ENCODE measurements around the gene CBL.
A peak's percentile ranks its signal among the peaks of the same experiment; 100 is the strongest.

CBL gene

DNA sequence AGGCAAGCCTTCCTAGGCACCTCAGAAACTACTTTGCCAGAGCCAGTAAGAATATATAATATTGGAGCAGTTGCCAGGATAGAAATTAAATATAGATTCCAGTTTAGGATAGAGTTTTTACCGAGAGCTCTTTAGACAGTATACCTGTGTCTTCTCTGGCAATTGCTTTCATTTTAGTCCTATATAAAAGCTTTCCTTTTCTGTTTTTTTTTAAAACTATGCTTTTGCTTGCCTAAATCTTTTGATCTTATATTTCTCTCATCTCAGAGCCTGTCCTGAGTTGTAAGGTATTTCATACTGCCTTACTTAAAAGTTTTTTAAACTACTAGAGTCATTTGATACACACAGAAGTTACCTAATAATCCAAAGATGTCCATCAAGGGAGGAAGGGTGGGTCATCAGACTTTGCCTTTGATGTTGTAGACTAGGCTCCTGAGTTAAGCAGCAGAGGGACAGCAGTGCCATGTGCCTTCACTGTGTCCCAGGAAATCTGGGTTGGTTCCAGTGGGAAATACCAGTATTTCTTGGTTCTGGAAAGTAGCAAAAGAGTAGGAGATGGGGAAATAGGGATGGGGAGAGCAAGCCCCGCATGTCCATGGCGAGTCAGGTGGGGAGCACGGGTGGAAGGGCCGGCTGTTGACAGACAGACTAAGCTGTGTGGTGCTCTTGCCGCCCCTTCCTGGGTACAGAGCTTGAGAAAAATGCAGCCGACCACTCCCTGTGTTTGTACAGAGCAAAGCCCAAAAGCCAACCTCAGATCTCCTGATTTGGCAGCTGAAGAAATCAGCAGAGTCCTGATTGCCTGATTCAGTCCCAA is 99.6 kb downstream of the CBL start:
- Histone ChIP-seq H3K27ac (ENCODE audit: low read length) (no peak overlapping the region), H2AFZ (ENCODE audit: low read depth, low read length) (no peak overlapping the region), H3K9ac (ENCODE audit: low read depth, low read length) (no peak overlapping the region), H3K4me1 (ENCODE audit: insufficient read depth, low read length) (no peaks in the 10 kb centered on the region), H3K4me3 (ENCODE audit: low read depth in 1 of 2, low read length in 2 of 2) (no peak overlapping the region), H3K4me2 (ENCODE audit: insufficient read depth, low read length) (no peak overlapping the region), H3K36me3 (ENCODE audit: insufficient read depth, low read length) (peaks cover 45% of the 10 kb centered on the region), H4K20me1 (ENCODE audit: insufficient read depth, low read length) (no peaks in the 10 kb centered on the region), H3K27me3 (ENCODE audit: insufficient read depth, low read length, poor library complexity) (no peaks in the 10 kb centered on the region), H3K9me3 (ENCODE audit: insufficient read depth, low read length, severe bottlenecking) (no peaks in the 10 kb centered on the region), H3K79me2 (ENCODE audit: insufficient read depth, low read length) (no peaks in the 10 kb centered on the region)
- ATAC-seq (ENCODE audit: insufficient read depth, low read depth): 0 out of 3 replicates have a peak, but pooled peaks have one; percentile 11
- TF ChIP-seq, protein P1, sequence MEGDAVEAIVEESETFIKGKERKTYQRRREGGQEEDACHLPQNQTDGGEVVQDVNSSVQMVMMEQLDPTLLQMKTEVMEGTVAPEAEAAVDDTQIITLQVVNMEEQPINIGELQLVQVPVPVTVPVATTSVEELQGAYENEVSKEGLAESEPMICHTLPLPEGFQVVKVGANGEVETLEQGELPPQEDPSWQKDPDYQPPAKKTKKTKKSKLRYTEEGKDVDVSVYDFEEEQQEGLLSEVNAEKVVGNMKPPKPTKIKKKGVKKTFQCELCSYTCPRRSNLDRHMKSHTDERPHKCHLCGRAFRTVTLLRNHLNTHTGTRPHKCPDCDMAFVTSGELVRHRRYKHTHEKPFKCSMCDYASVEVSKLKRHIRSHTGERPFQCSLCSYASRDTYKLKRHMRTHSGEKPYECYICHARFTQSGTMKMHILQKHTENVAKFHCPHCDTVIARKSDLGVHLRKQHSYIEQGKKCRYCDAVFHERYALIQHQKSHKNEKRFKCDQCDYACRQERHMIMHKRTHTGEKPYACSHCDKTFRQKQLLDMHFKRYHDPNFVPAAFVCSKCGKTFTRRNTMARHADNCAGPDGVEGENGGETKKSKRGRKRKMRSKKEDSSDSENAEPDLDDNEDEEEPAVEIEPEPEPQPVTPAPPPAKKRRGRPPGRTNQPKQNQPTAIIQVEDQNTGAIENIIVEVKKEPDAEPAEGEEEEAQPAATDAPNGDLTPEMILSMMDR (IDR thresholded peaks at IDR 0.05; ENCODE audit: borderline replicate concordance, extremely low read depth, low read length, poor library complexity, severe bottlenecking): no peak
- TF ChIP-seq EZH2 (IDR thresholded peaks at IDR 0.05; ENCODE audit: borderline replicate concordance, low read depth, low read length, severe bottlenecking): no peak
- DNase-seq: no peak

DNA sequence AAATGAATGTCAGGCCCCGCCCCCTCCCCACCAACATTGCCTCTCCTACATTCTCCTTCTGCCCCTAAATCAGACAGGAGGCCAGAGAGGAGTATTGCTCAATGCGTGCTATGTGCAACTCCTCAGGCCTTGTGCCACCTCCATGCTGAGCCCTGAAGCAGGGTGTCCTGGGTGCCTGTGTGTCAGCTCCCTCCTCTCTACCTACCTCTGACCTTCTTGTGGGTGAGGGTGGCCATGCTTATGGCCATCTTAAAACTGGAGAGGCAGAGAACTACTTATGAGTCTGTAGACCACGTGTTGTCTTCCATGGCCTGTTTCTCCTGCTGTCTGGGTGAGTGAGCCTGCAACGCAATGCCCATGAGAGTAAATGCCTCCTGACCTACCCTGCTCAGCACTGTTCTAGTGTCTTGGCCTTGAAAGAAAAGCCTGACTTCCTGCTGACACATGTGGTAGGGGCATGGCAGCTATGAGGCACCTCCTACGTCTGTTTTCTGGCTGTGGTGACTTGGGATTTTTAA is 100.3 kb downstream of the CBL start:
- Histone ChIP-seq H3K27me3 (ENCODE audit: insufficient read depth, low read length, poor library complexity) (no peaks in the 10 kb centered on the region), H4K20me1 (ENCODE audit: insufficient read depth, low read length) (no peaks in the 10 kb centered on the region), H2AFZ (ENCODE audit: low read depth, low read length) (no peak overlapping the region), H3K9me3 (ENCODE audit: insufficient read depth, low read length, severe bottlenecking) (no peaks in the 10 kb centered on the region), H3K27ac (ENCODE audit: low read length) (no peak overlapping the region), H3K4me2 (ENCODE audit: insufficient read depth, low read length) (no peak overlapping the region), H3K79me2 (ENCODE audit: insufficient read depth, low read length) (no peaks in the 10 kb centered on the region), H3K36me3 (ENCODE audit: insufficient read depth, low read length) (peaks cover 38% of the 10 kb centered on the region), H3K9ac (ENCODE audit: low read depth, low read length) (no peak overlapping the region), H3K4me1 (ENCODE audit: insufficient read depth, low read length) (no peaks in the 10 kb centered on the region), H3K4me3 (ENCODE audit: low read depth in 1 of 2, low read length in 2 of 2) (no peak overlapping the region)
- TF ChIP-seq, protein P1 (IDR thresholded peaks at IDR 0.05; ENCODE audit: borderline replicate concordance, extremely low read depth, low read length, poor library complexity, severe bottlenecking): no peak
- TF ChIP-seq EZH2 (IDR thresholded peaks at IDR 0.05; ENCODE audit: borderline replicate concordance, low read depth, low read length, severe bottlenecking): no peak
- no peak for DNase-seq
- ATAC-seq (ENCODE audit: insufficient read depth, low read depth): peak; percentile 55; the same call in 1 of the 3 replicates

DNA sequence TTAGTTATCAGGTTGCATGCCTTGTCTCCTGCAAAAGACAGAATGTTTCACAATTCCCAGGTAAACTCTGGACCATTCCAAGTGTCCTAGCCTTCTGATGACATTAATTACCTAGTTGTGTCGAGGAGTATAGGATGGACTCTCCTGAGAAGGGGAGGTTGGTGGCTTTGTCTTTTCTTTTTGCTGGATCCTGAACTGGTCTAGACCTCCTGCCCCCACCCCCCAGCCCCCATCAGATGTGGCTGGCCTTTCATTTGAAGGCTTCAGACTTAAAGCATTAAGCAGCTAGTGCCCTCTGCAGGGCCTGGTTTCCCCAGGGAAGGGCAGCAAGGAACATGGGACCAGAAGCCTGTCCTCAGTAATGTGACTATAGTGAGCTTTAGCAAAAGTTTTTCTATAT is 101.1 kb downstream of the CBL start:
- H3K4me2 ChIP-seq (ENCODE audit: insufficient read depth, low read length): no peak overlapping the region
- no peak overlapping the region for H3K4me3 ChIP-seq (ENCODE audit: low read depth in 1 of 2, low read length in 2 of 2)
- DNase-seq (no peak), ATAC-seq (ENCODE audit: insufficient read depth, low read depth) (no peak)
- H3K9me3 ChIP-seq (ENCODE audit: insufficient read depth, low read length, severe bottlenecking): no peaks in the 10 kb centered on the region
- no peaks in the 10 kb centered on the region for H3K27me3 ChIP-seq (ENCODE audit: insufficient read depth, low read length, poor library complexity)
- no peaks in the 10 kb centered on the region for H3K79me2 ChIP-seq (ENCODE audit: insufficient read depth, low read length)
- no peak overlapping the region for H3K27ac ChIP-seq (ENCODE audit: low read length)
- H3K4me1 ChIP-seq (ENCODE audit: insufficient read depth, low read length): no peaks in the 10 kb centered on the region
- no peak for TF ChIP-seq EZH2 (IDR thresholded peaks at IDR 0.05; ENCODE audit: borderline replicate concordance, low read depth, low read length, severe bottlenecking)
- TF ChIP-seq, protein P1 (IDR thresholded peaks at IDR 0.05; ENCODE audit: borderline replicate concordance, extremely low read depth, low read length, poor library complexity, severe bottlenecking): no peak
- H3K9ac ChIP-seq (ENCODE audit: low read depth, low read length): no peak overlapping the region
- H2AFZ ChIP-seq (ENCODE audit: low read depth, low read length): no peak overlapping the region
- peaks cover 30% of the 10 kb centered on the region for H3K36me3 ChIP-seq (ENCODE audit: insufficient read depth, low read length)
- H4K20me1 ChIP-seq (ENCODE audit: insufficient read depth, low read length): no peaks in the 10 kb centered on the region
